Osteocyte (in vitro differentiated cells): Measurements from ENCODE around the gene VCX. TPM values are rescaled to one million over a fixed set of nuclear protein-coding genes. Genes with fewer than 3 reads are reported as not detected.

Source experiments
- DNase-seq: peaks from one replicate; pipeline ENCODE4 v3.0.0; 2021; ENCODE audit warnings: mixed read lengths; ENCODE audit not compliant: unreplicated experiment; ENCODE audit errors: extremely low spot score
- H3K27ac Mint-ChIP-seq: one replicate; pipeline ENCODE4 v1.8.0; 2021; ENCODE audit warnings: mild to moderate bottlenecking, mixed read lengths; ENCODE audit not compliant: unreplicated experiment
- H3K27me3 Mint-ChIP-seq: one replicate; pipeline ENCODE4 v1.8.0; 2021; ENCODE audit warnings: mixed read lengths; ENCODE audit not compliant: unreplicated experiment
- H3K36me3 Mint-ChIP-seq: one replicate; pipeline ENCODE4 v1.8.0; 2021; ENCODE audit warnings: mixed read lengths; ENCODE audit not compliant: unreplicated experiment
- H3K4me1 Mint-ChIP-seq: one replicate; pipeline ENCODE4 v1.8.0; 2021; ENCODE audit warnings: mixed read lengths; ENCODE audit not compliant: unreplicated experiment
- H3K4me3 Mint-ChIP-seq: one replicate; pipeline ENCODE4 v1.8.0; 2021; ENCODE audit warnings: mild to moderate bottlenecking, moderate library complexity, mixed read lengths; ENCODE audit not compliant: unreplicated experiment
- H3K9me3 Mint-ChIP-seq: one replicate; pipeline ENCODE4 v1.8.0; 2021; ENCODE audit warnings: mixed read lengths; ENCODE audit not compliant: unreplicated experiment
- CTCF ChIP-seq: fragments of 200-600 bp; sonication (generic); IDR thresholded peaks from 2 replicates; pipeline ENCODE4 v1.5.0; 2021; ENCODE audit warnings: antibody characterized with exemption, mild to moderate bottlenecking, moderate library complexity
- total RNA-seq: library from RNA; stranded (reverse); gene quantifications from 2 replicates; pipeline ENCODE4 v1.2.1, GENCODE V29; 2021

The VCX gene
- total RNA-seq, 1 donor from 2014 or later = not detected

- DNase-seq = no peak
- Mint-ChIP-seq H3K36me3 (no peaks in the 10 kb centered on the region), H3K27ac (no peak overlapping the region), H3K9me3 (peaks cover 7% of the 10 kb centered on the region), H3K27me3 (no peaks in the 10 kb centered on the region), H3K4me3 (no peak overlapping the region), H3K4me1 (peaks cover 2% of the 10 kb centered on the region)
- TF ChIP-seq CTCF = no peak
Measured at GRCh38 chrX:7889680-7890079, 46.7 kb downstream of the VCX start.

- no peak for TF ChIP-seq CTCF
- Mint-ChIP-seq H3K4me1 (peaks cover 2% of the 10 kb centered on the region), H3K27ac (no peak overlapping the region), H3K9me3 (peaks cover 7% of the 10 kb centered on the region), H3K36me3 (peaks cover 3% of the 10 kb centered on the region), H3K4me3 (no peak overlapping the region), H3K27me3 (no peaks in the 10 kb centered on the region)
- DNase-seq = no peak
Measured at GRCh38 chrX:7891928-7892327, 49.0 kb downstream of the VCX start.

Other genes with a start within 250 kb of the VCX start
- 14.4 and 15.6 TPM in 2 replicates for gene PNPLA4, start 84.2 kb downstream of the VCX start, total RNA-seq